GM21381 (cell line): ENCODE measurements around the gene WDTC1.

ENCODE experiments used
- ATAC-seq: cut with Tn5 transposase; IDR thresholded peaks from one replicate; pipeline ENCODE4 v1.9.1; 2021; ENCODE audit warnings: mild to moderate bottlenecking, moderate library complexity; ENCODE audit not compliant: unreplicated experiment

Gene WDTC1

GRCh38 chr1:27351541-27352107, 117.2 kb downstream of the WDTC1 start:
- ATAC-seq: no peak

DNA sequence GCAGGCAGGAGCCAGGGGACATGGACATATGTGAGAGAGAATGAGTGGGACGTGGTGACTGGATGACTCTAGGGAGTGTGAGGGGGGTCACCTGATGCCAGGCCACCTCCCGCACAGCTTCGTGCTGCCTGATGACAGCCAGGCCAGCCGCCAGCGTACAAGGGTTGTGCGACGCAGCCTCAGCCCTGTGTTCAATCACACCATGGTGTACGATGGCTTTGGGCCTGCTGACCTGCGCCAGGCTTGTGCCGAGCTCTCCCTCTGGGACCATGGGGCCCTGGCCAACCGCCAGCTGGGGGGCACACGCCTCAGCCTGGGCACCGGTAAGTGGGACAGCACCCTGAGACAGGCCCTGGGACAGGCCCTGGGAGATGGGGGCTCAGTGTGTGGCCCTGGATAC, 118.7 kb downstream of the WDTC1 start:
- no peak for ATAC-seq

GRCh38 chr1:27353629-27354028, 119.2 kb downstream of the WDTC1 start:
- no peak for ATAC-seq

DNA sequence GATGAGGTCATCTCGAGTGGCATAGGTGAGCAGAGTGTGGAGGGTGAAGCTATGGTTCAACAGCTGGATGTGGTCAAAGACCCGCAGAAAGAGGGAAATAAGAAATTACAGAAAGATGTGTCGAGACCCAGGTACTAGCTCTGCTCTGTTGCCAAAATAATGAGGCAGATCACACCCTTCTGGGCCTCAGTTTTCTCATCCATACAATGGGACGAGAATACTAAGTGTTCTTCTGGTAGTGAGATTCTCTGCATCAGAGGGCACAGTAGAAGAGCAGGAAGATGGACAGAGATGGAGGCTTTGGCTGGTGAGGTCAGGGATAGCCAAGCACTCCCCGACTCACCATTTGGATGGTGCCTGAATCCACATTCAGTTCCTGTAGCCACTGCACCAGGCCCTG, 121.3 kb downstream of the WDTC1 start:
- ATAC-seq: no peak

DNA sequence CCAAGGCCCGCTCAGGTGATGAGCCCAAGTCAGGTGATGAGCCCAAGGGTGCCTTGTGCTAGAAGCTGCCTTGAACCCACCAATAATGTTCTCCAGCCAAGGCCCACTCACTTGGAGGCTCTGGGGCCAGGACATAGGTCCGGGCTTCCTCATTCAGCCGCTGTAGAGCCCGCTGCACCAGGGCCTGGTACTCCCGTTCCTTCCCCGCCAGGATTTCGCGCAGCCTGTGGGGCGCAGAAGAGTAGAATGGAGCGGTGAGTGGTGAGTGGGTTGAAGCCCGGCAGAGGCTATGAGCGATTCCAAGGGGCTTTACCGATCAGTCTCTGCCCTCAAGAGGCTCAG, 121.8 kb downstream of the WDTC1 start:
- no peak for ATAC-seq

GRCh38 chr1:27356619-27357280, 122.3 kb downstream of the WDTC1 start:
- ATAC-seq: no peak

GRCh38 chr1:27357281-27358037, 123.0 kb downstream of the WDTC1 start:
- no peak for ATAC-seq
